ENCODE data around the gene EIF4E2. TPM values are rescaled to one million over a fixed set of nuclear protein-coding genes. Genes with fewer than 3 reads are reported as not detected.

EIF4E2 gene
- total RNA-seq, 1 experiment from 2014 or later: 97.8 TPM

DNA sequence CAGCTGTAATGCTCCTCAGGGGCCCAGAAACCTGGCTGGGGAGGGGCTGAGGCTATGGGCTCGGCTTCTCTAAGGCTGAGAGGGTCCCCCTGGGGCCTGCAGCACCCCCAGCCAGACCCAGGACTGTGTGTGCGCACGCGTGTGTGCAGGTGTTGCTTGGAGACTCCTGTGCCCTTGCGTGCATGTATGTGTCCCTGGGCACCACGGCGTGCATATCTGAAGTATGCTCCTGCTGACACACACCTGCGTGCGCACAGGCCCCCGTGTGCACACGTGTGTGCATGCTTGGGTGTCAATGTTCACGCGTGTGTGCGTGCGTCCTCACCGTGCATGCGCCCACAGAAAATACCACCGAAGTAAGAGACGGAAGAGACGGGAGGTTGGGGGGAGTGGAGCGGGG lies 48.0 kb upstream of the EIF4E2 start:
- DNase-seq (ENCODE audit: low spot score): no peak
- Mint-ChIP-seq H3K36me3 (no peaks in the 10 kb centered on the region), H3K4me3 (peak overlapping the region; percentile 95), H3K9me3 (no peaks in the 10 kb centered on the region), H3K27ac (no peak overlapping the region), H3K4me1 (peaks cover 22% of the 10 kb centered on the region), H3K27me3 (ENCODE audit: low read depth) (peaks cover 53% of the 10 kb centered on the region)
- ATAC-seq: peak; percentile 17
- POLR2A ChIA-PET: interaction anchor here (1.0 to 1.2 kb wide), 2 partner anchors 21 to 48 kb away, joined by 3 to 4 read pairs; partner anchors contain the start of genes EIF4E2 and TIGD1
- CTCF ChIA-PET: interaction anchor here (0.6 to 3.2 kb wide), 5 partner anchors 13 to 135 kb away, joined by 3 to 33 read pairs (median 4); no protein-coding TSS in a partner anchor
- TF ChIP-seq, protein P1, sequence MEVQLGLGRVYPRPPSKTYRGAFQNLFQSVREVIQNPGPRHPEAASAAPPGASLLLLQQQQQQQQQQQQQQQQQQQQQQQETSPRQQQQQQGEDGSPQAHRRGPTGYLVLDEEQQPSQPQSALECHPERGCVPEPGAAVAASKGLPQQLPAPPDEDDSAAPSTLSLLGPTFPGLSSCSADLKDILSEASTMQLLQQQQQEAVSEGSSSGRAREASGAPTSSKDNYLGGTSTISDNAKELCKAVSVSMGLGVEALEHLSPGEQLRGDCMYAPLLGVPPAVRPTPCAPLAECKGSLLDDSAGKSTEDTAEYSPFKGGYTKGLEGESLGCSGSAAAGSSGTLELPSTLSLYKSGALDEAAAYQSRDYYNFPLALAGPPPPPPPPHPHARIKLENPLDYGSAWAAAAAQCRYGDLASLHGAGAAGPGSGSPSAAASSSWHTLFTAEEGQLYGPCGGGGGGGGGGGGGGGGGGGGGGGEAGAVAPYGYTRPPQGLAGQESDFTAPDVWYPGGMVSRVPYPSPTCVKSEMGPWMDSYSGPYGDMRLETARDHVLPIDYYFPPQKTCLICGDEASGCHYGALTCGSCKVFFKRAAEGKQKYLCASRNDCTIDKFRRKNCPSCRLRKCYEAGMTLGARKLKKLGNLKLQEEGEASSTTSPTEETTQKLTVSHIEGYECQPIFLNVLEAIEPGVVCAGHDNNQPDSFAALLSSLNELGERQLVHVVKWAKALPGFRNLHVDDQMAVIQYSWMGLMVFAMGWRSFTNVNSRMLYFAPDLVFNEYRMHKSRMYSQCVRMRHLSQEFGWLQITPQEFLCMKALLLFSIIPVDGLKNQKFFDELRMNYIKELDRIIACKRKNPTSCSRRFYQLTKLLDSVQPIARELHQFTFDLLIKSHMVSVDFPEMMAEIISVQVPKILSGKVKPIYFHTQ (CRISPR knock-in tag; IDR thresholded peaks at IDR 0.05): no peak
- TF ChIP-seq TCF7 (CRISPR knock-in tag; IDR thresholded peaks at IDR 0.05; ENCODE audit: low read depth): no peak
- TF ChIP-seq, protein P2, sequence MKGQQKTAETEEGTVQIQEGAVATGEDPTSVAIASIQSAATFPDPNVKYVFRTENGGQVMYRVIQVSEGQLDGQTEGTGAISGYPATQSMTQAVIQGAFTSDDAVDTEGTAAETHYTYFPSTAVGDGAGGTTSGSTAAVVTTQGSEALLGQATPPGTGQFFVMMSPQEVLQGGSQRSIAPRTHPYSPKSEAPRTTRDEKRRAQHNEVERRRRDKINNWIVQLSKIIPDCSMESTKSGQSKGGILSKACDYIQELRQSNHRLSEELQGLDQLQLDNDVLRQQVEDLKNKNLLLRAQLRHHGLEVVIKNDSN (CRISPR knock-in tag; IDR thresholded peaks at IDR 0.05): no peak
- no peak for TF ChIP-seq ZNF263 (CRISPR knock-in tag; IDR thresholded peaks at IDR 0.05; ENCODE audit: low read depth)
- TF ChIP-seq, protein P3, sequence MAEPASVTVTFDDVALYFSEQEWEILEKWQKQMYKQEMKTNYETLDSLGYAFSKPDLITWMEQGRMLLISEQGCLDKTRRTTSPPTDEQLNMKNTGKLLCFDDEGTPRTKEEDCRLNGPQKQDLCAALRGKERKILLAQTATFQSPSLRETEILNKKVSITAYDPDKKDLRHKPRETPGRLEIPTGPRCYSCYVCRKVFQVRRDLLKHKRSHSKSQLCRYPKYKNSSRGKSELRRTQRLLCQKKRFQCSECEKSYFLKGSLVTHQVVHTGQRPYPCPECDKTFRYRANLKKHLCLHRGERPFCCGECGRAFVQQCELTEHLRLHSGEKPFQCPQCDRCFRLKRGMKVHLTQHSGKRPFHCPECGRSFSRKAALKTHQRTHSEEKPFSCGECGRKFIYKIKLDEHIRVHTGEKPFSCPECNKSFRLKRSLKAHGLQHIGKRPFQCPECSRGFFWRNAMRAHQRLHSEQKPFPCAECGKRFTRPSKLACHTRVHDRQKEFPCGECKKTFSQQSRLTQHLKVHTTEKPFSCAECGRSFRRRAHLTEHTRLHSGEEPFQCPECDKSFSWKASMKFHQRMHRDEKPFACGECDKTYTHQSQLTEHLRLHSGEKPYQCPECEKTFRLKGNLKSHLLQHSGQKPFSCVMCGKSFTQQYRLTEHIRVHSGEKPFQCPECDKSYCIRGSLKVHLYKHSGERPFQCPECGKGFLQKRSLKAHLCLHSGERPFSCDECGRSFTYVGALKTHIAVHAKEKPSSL (CRISPR knock-in tag; conservative IDR thresholded peaks at IDR 0.05): no peak
- TF ChIP-seq, protein P4, sequence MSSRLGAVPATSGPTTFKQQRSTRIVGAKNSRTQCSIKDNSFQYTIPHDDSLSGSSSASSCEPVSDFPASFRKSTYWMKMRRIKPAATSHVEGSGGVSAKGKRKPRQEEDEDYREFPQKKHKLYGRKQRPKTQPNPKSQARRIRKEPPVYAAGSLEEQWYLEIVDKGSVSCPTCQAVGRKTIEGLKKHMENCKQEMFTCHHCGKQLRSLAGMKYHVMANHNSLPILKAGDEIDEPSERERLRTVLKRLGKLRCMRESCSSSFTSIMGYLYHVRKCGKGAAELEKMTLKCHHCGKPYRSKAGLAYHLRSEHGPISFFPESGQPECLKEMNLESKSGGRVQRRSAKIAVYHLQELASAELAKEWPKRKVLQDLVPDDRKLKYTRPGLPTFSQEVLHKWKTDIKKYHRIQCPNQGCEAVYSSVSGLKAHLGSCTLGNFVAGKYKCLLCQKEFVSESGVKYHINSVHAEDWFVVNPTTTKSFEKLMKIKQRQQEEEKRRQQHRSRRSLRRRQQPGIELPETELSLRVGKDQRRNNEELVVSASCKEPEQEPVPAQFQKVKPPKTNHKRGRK (CRISPR knock-in tag; IDR thresholded peaks at IDR 0.05; ENCODE audit: borderline replicate concordance): no peak
- TF ChIP-seq MYBL2 (CRISPR knock-in tag; IDR thresholded peaks at IDR 0.05): no peak
- TF ChIP-seq, protein P5, sequence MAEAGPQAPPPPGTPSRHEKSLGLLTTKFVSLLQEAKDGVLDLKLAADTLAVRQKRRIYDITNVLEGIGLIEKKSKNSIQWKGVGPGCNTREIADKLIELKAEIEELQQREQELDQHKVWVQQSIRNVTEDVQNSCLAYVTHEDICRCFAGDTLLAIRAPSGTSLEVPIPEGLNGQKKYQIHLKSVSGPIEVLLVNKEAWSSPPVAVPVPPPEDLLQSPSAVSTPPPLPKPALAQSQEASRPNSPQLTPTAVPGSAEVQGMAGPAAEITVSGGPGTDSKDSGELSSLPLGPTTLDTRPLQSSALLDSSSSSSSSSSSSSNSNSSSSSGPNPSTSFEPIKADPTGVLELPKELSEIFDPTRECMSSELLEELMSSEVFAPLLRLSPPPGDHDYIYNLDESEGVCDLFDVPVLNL (CRISPR knock-in tag; IDR thresholded peaks at IDR 0.05; ENCODE audit: borderline replicate concordance, low read depth): no peak
- TF ChIP-seq, protein P6, sequence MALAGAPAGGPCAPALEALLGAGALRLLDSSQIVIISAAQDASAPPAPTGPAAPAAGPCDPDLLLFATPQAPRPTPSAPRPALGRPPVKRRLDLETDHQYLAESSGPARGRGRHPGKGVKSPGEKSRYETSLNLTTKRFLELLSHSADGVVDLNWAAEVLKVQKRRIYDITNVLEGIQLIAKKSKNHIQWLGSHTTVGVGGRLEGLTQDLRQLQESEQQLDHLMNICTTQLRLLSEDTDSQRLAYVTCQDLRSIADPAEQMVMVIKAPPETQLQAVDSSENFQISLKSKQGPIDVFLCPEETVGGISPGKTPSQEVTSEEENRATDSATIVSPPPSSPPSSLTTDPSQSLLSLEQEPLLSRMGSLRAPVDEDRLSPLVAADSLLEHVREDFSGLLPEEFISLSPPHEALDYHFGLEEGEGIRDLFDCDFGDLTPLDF (CRISPR knock-in tag; IDR thresholded peaks at IDR 0.05): no peak
- no peak for TF ChIP-seq SMAD4 (CRISPR knock-in tag; IDR thresholded peaks at IDR 0.05)
- TF ChIP-seq, protein P7, sequence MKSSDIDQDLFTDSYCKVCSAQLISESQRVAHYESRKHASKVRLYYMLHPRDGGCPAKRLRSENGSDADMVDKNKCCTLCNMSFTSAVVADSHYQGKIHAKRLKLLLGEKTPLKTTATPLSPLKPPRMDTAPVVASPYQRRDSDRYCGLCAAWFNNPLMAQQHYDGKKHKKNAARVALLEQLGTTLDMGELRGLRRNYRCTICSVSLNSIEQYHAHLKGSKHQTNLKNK (CRISPR knock-in tag; IDR thresholded peaks at IDR 0.05): no peak
- TF ChIP-seq ELF4 (CRISPR knock-in tag; IDR thresholded peaks at IDR 0.05; ENCODE audit: low read depth): no peak
- no peak for TF ChIP-seq ZNF423 (CRISPR knock-in tag; IDR thresholded peaks at IDR 0.05)
- TF ChIP-seq CREM (CRISPR knock-in tag; IDR thresholded peaks at IDR 0.05): no peak
- TF ChIP-seq, protein P8, sequence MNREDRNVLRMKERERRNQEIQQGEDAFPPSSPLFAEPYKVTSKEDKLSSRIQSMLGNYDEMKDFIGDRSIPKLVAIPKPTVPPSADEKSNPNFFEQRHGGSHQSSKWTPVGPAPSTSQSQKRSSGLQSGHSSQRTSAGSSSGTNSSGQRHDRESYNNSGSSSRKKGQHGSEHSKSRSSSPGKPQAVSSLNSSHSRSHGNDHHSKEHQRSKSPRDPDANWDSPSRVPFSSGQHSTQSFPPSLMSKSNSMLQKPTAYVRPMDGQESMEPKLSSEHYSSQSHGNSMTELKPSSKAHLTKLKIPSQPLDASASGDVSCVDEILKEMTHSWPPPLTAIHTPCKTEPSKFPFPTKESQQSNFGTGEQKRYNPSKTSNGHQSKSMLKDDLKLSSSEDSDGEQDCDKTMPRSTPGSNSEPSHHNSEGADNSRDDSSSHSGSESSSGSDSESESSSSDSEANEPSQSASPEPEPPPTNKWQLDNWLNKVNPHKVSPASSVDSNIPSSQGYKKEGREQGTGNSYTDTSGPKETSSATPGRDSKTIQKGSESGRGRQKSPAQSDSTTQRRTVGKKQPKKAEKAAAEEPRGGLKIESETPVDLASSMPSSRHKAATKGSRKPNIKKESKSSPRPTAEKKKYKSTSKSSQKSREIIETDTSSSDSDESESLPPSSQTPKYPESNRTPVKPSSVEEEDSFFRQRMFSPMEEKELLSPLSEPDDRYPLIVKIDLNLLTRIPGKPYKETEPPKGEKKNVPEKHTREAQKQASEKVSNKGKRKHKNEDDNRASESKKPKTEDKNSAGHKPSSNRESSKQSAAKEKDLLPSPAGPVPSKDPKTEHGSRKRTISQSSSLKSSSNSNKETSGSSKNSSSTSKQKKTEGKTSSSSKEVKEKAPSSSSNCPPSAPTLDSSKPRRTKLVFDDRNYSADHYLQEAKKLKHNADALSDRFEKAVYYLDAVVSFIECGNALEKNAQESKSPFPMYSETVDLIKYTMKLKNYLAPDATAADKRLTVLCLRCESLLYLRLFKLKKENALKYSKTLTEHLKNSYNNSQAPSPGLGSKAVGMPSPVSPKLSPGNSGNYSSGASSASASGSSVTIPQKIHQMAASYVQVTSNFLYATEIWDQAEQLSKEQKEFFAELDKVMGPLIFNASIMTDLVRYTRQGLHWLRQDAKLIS (CRISPR knock-in tag; IDR thresholded peaks at IDR 0.05; ENCODE audit: borderline replicate concordance): no peak
- no peak for TF ChIP-seq ZBTB21 (CRISPR knock-in tag; IDR thresholded peaks at IDR 0.05; ENCODE audit: borderline replicate concordance)
- TF ChIP-seq, protein P9, sequence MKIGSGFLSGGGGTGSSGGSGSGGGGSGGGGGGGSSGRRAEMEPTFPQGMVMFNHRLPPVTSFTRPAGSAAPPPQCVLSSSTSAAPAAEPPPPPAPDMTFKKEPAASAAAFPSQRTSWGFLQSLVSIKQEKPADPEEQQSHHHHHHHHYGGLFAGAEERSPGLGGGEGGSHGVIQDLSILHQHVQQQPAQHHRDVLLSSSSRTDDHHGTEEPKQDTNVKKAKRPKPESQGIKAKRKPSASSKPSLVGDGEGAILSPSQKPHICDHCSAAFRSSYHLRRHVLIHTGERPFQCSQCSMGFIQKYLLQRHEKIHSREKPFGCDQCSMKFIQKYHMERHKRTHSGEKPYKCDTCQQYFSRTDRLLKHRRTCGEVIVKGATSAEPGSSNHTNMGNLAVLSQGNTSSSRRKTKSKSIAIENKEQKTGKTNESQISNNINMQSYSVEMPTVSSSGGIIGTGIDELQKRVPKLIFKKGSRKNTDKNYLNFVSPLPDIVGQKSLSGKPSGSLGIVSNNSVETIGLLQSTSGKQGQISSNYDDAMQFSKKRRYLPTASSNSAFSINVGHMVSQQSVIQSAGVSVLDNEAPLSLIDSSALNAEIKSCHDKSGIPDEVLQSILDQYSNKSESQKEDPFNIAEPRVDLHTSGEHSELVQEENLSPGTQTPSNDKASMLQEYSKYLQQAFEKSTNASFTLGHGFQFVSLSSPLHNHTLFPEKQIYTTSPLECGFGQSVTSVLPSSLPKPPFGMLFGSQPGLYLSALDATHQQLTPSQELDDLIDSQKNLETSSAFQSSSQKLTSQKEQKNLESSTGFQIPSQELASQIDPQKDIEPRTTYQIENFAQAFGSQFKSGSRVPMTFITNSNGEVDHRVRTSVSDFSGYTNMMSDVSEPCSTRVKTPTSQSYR (CRISPR knock-in tag; IDR thresholded peaks at IDR 0.05): no peak
- no peak for TF ChIP-seq SMAD3 (CRISPR knock-in tag; IDR thresholded peaks at IDR 0.05; ENCODE audit: borderline replicate concordance)

Measured in WTC11 (cell line).